Measurements from ENCODE around the gene SENP6. TPM values are rescaled to one million over a fixed set of nuclear protein-coding genes. Genes with fewer than 3 reads are reported as not detected.

Gene SENP6
- polyA plus RNA-seq, 1 of the 3 experiments (the other 2 are of a cell fraction): 16.2 TPM

- Histone ChIP-seq H3K9me2 (no peaks in the 10 kb centered on the region), H3F3A (replicated peaks; ENCODE audit: insufficient read depth) (peaks cover 34% of the 10 kb centered on the region), H4K20me1 (ENCODE audit: insufficient read depth) (no peaks in the 10 kb centered on the region), H3K36me3 (replicated peaks in 1 of 2; ENCODE audit: control insufficient read depth in 1 of 2, insufficient read depth in 2 of 2, low read length in 1 of 2) (peaks cover 0 to 5% of the 10 kb centered on the region in 2 experiments), H3K79me2 (ENCODE audit: insufficient read depth) (peaks cover 44% of the 10 kb centered on the region), H3K9me3 (no peaks in the 10 kb centered on the region), H3K27me3 (ENCODE audit: insufficient read depth) (no peaks in the 10 kb centered on the region), H3K9ac (no peak overlapping the region), H3K4me1 (ENCODE audit: control insufficient read depth in 1 of 2, insufficient read depth in 2 of 2, low read depth in 1 of 2, low read length in 1 of 2) (peaks cover 0 to 13% of the 10 kb centered on the region in 2 experiments; a peak in 2 of 4 replicates), H3K4me2 (no peak overlapping the region), H3K4me3 (ENCODE audit: low read depth in 2 of 2, low read length in 1 of 2) (no peak overlapping the region), H3K27ac (ENCODE audit: low read depth in 2 of 2, low read length in 1 of 2) (no peak overlapping the region), H2AFZ (ENCODE audit: low read depth) (no peak overlapping the region)
- no peak for TF ChIP-seq YY1 (IDR thresholded peaks at IDR 0.05; ENCODE audit: low read depth)
- TF ChIP-seq TAF1 (IDR thresholded peaks at IDR 0.05; ENCODE audit: borderline replicate concordance, low read depth, low read length): no peak
- no peak for TF ChIP-seq RAD21 (IDR thresholded peaks at IDR 0.05; ENCODE audit: low read length)
- no peak for TF ChIP-seq MEF2A (IDR thresholded peaks at IDR 0.05; ENCODE audit: borderline replicate concordance, low read depth)
- TF ChIP-seq FOXJ3 (CRISPR knock-in tag; IDR thresholded peaks at IDR 0.05): no peak
- ChIA-PET CTCF (no interaction called here), POLR2A (no interaction called here)
- no peak for DNase-seq
- WGBS (ENCODE audit: low lambda C conversion rate): 95% methylated on average over 5 of the region's 5 CpGs
Observed at GRCh38 chr6:75755704-75756103, 154.0 kb downstream of the SENP6 start.

- 93% methylated on average over 2 of the region's 3 CpGs for WGBS (ENCODE audit: low lambda C conversion rate)
- Histone ChIP-seq H3K9me3 (no peaks in the 10 kb centered on the region), H3K27me3 (ENCODE audit: insufficient read depth) (no peaks in the 10 kb centered on the region), H3K4me1 (ENCODE audit: control insufficient read depth in 1 of 2, insufficient read depth in 2 of 2, low read depth in 1 of 2, low read length in 1 of 2) (peaks cover 0 to 13% of the 10 kb centered on the region in 2 experiments; a peak in 2 of 4 replicates), H3K4me3 (ENCODE audit: low read depth in 2 of 2, low read length in 1 of 2) (no peak overlapping the region), H3K4me2 (no peak overlapping the region), H3F3A (replicated peaks; ENCODE audit: insufficient read depth) (peaks cover 33% of the 10 kb centered on the region), H3K9ac (no peak overlapping the region), H2AFZ (ENCODE audit: low read depth) (no peak overlapping the region), H3K27ac (ENCODE audit: low read depth in 2 of 2, low read length in 1 of 2) (no peak overlapping the region), H3K36me3 (replicated peaks in 1 of 2; ENCODE audit: control insufficient read depth in 1 of 2, insufficient read depth in 2 of 2, low read length in 1 of 2) (peaks cover 0 to 5% of the 10 kb centered on the region in 2 experiments), H4K20me1 (ENCODE audit: insufficient read depth) (no peaks in the 10 kb centered on the region), H3K79me2 (ENCODE audit: insufficient read depth) (peaks cover 38% of the 10 kb centered on the region), H3K9me2 (no peaks in the 10 kb centered on the region)
- CTCF ChIA-PET: no interaction called here
- DNase-seq: no peak
- TF ChIP-seq USF2 (IDR thresholded peaks at IDR 0.05; ENCODE audit: borderline replicate concordance, low read depth, low read length): no peak
- TF ChIP-seq, protein P1, sequence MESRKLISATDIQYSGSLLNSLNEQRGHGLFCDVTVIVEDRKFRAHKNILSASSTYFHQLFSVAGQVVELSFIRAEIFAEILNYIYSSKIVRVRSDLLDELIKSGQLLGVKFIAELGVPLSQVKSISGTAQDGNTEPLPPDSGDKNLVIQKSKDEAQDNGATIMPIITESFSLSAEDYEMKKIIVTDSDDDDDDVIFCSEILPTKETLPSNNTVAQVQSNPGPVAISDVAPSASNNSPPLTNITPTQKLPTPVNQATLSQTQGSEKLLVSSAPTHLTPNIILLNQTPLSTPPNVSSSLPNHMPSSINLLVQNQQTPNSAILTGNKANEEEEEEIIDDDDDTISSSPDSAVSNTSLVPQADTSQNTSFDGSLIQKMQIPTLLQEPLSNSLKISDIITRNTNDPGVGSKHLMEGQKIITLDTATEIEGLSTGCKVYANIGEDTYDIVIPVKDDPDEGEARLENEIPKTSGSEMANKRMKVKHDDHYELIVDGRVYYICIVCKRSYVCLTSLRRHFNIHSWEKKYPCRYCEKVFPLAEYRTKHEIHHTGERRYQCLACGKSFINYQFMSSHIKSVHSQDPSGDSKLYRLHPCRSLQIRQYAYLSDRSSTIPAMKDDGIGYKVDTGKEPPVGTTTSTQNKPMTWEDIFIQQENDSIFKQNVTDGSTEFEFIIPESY (IDR thresholded peaks at IDR 0.05; ENCODE audit: borderline replicate concordance, low read depth): no peak
- TF ChIP-seq, protein P2, sequence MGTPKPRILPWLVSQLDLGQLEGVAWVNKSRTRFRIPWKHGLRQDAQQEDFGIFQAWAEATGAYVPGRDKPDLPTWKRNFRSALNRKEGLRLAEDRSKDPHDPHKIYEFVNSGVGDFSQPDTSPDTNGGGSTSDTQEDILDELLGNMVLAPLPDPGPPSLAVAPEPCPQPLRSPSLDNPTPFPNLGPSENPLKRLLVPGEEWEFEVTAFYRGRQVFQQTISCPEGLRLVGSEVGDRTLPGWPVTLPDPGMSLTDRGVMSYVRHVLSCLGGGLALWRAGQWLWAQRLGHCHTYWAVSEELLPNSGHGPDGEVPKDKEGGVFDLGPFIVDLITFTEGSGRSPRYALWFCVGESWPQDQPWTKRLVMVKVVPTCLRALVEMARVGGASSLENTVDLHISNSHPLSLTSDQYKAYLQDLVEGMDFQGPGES (IDR thresholded peaks at IDR 0.05; ENCODE audit: low read depth, low read length): no peak
- TF ChIP-seq USF1 (IDR thresholded peaks at IDR 0.05; ENCODE audit: borderline replicate concordance, low read depth): no peak
- TF ChIP-seq RAD21 (IDR thresholded peaks at IDR 0.05; ENCODE audit: low read length): no peak
- no peak for TF ChIP-seq POLR2AphosphoS5 (IDR thresholded peaks at IDR 0.05; ENCODE audit: low read depth, low read length)
- no peak for TF ChIP-seq FOXJ3 (CRISPR knock-in tag; IDR thresholded peaks at IDR 0.05)
- no peak for TF ChIP-seq MEF2A (IDR thresholded peaks at IDR 0.05; ENCODE audit: borderline replicate concordance, low read depth)
- TF ChIP-seq TAF1 (IDR thresholded peaks at IDR 0.05; ENCODE audit: borderline replicate concordance, low read depth, low read length): no peak
- no peak for TF ChIP-seq RCOR1 (IDR thresholded peaks at IDR 0.05; ENCODE audit: low read length)
- TF ChIP-seq TEAD4 (IDR thresholded peaks at IDR 0.05; ENCODE audit: borderline replicate concordance, insufficient read depth): no peak
- POLR2A ChIA-PET: no interaction called here
Observed at GRCh38 chr6:75757295-75757694, 155.6 kb downstream of the SENP6 start.

All from SK-N-SH (cell line).